ENCODE data around the gene FCRLA.

DNA sequence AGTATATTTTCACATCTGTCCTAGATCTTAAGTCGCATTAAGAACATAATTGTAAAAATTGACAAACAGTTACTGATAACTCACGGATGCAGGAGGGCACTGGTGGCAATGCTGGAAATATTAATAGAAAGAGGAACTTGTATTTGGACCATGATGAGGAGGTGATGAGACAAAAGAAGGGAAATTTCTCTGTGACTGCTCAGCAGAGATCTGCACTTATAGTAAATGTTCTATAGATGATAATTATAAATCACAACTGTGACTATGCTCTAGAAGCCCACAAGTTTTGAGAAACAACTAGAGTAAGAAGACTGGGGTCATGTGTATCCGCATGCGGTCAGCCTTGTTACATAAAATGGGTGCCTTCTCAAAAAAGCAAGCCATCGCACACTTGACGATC lies 33.9 kb downstream of the FCRLA start:
- no peak for TF ChIP-seq EZH2 (IDR thresholded peaks at IDR 0.05; ENCODE audit: low read depth)
- TF ChIP-seq, protein P1, sequence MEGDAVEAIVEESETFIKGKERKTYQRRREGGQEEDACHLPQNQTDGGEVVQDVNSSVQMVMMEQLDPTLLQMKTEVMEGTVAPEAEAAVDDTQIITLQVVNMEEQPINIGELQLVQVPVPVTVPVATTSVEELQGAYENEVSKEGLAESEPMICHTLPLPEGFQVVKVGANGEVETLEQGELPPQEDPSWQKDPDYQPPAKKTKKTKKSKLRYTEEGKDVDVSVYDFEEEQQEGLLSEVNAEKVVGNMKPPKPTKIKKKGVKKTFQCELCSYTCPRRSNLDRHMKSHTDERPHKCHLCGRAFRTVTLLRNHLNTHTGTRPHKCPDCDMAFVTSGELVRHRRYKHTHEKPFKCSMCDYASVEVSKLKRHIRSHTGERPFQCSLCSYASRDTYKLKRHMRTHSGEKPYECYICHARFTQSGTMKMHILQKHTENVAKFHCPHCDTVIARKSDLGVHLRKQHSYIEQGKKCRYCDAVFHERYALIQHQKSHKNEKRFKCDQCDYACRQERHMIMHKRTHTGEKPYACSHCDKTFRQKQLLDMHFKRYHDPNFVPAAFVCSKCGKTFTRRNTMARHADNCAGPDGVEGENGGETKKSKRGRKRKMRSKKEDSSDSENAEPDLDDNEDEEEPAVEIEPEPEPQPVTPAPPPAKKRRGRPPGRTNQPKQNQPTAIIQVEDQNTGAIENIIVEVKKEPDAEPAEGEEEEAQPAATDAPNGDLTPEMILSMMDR (conservative IDR thresholded peaks at IDR 0.05) = no peak

All from PC-9 (cell line).